H1 (cell line): ENCODE measurements around the gene ADCY2. TPM values are rescaled to one million over a fixed set of nuclear protein-coding genes. Genes with fewer than 3 reads are reported as not detected.

Source experiments
- GABPA ChIP-seq: IDR thresholded peaks from 2 replicates; pipeline ENCODE4 v1.6.1; 2011; ENCODE audit warnings: mild to moderate bottlenecking, low read length, moderate library complexity, borderline replicate concordance; ENCODE audit not compliant: insufficient read depth
- POU5F1 ChIP-seq: IDR thresholded peaks from 2 replicates; pipeline ENCODE4 v1.6.1; 2011; ENCODE audit warnings: low read depth, mild to moderate bottlenecking, low read length, moderate library complexity
- SRF ChIP-seq: IDR thresholded peaks from 2 replicates; pipeline ENCODE4 v1.6.1; 2011; ENCODE audit warnings: mild to moderate bottlenecking, low read depth, low read length, moderate library complexity
- TAF7 ChIP-seq: optimal IDR thresholded peaks from 2 replicates; pipeline ENCODE3; 2011; ENCODE audit warnings: low read depth, mild to moderate bottlenecking, inconsistent platforms, low read length, moderate library complexity, borderline replicate concordance
- polyA plus RNA-seq, 7 experiments: library from polyadenylated mRNA; depleted of rRNA in 3 of 7; stranded (reverse) in 5 of 7; unstranded in 2 of 7; fragments of >200 nt in 5 of 7; fragments of 200-250 nt in 2 of 7; gene quantifications; 1 replicate in 5 of 7; 2 replicates in 1 of 7; 4 replicates in 1 of 7; pipeline versions ENCODE4 v1.2.1 to v1.2.3, GENCODE V29; 2011 to 2013; ENCODE audit warnings: missing spikeins in 2 of 7, mixed read lengths in 2 of 7
- total RNA-seq: library from RNA; stranded (reverse); fragmentation: NEBNext Ultra II Directional; extraction: Animal tissue kit (Norgen Biotek cat#: 25700); gene quantifications from 2 replicates; pipeline ENCODE4 v1.2.1, GENCODE V29; 2021

Gene ADCY2
- total and polyA plus RNA-seq, 2 of the 8 experiments (the other 6 are each of a cell fraction or from before 2014, with no cell fraction given): 35.8 to 122 TPM

DNA sequence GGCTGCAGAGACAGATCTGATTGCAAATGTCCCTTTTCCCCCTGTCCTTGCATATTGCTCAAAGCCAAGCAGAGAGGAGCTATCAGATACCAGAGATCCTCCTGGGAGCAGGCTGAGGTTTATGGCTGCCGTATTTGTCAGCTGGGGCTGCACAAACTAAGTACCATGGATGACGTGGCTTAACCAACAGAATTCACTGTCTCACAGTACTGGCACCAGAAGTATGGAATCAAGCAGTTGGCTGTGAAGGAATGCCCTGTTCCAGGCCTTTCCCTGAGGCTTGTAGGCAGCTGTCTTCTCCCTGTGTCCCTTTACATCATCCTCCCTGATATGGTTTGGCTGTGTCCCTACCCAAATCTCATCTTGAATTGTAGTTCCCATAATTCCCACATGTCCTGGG lies 452.4 kb downstream of the ADCY2 start (continued):
- TF ChIP-seq TAF7 (no peak), GABPA (no peak), SRF (no peak), POU5F1 (no peak)
- TF ChIP-seq, all 59 proteins: peak for 0
